Measurements from ENCODE around the gene TMEM183A. TPM values are rescaled to one million over a fixed set of nuclear protein-coding genes. Genes with fewer than 3 reads are reported as not detected.

Gene TMEM183A
- polyA plus RNA-seq, 1 donor from 2014 or later: 46.7 TPM

Other genes with a start within 250 kb of the TMEM183A start
- gene KDM5B, start 199.0 kb upstream of the TMEM183A start, polyA plus RNA-seq: 16.5 TPM
- gene PCAT6, start 196.4 kb upstream of the TMEM183A start, polyA plus RNA-seq: 1.2 TPM
- gene RABIF, start 118.2 kb upstream of the TMEM183A start, polyA plus RNA-seq: 19.8 TPM
- gene KLHL12, start 80.1 kb upstream of the TMEM183A start, polyA plus RNA-seq: 15.3 TPM
- gene ADIPOR1, start 49.1 kb upstream of the TMEM183A start, polyA plus RNA-seq: 91.5 TPM
- 35.3 TPM for gene CYB5R1, start 40.1 kb upstream of the TMEM183A start, polyA plus RNA-seq
- not detected for gene PPFIA4, start 19.1 kb downstream of the TMEM183A start, polyA plus RNA-seq
- gene MYOG, start 78.6 kb downstream of the TMEM183A start, polyA plus RNA-seq: not detected
- gene ADORA1, start 120.4 kb downstream of the TMEM183A start, polyA plus RNA-seq: not detected
- gene MYBPH, start 168.5 kb downstream of the TMEM183A start, polyA plus RNA-seq: not detected
- gene CHI3L1, start 179.3 kb downstream of the TMEM183A start, polyA plus RNA-seq: not detected
- 0.75 TPM for gene CHIT1, start 222.3 kb downstream of the TMEM183A start, polyA plus RNA-seq